Neuronal stem cell (in vitro differentiated cells): ENCODE data around the gene LAMTOR3.

Source experiments
- DNase-seq: peaks from one replicate; pipeline ENCODE4 v3.0.0-alpha.2; 2013; ENCODE audit warnings: low spot score
- H2AFZ ChIP-seq: one replicate; pipeline ENCODE4 v1.6.1; 2013; ENCODE audit warnings: mild to moderate bottlenecking, low read length, inconsistent platforms
- H2AK5ac ChIP-seq: 2 replicates; pipeline ENCODE4 v1.6.1; 2013; ENCODE audit warnings: low read depth, mild to moderate bottlenecking, inconsistent platforms, low read length, moderate library complexity, mixed read lengths
- H2BK120ac ChIP-seq: 2 replicates; pipeline ENCODE4 v1.6.1; 2013; ENCODE audit warnings: low read depth, mild to moderate bottlenecking, inconsistent platforms, low read length, moderate library complexity, mixed read lengths
- H2BK12ac ChIP-seq: one replicate; pipeline ENCODE4 v1.6.1; 2013; ENCODE audit warnings: low read length, inconsistent platforms
- H2BK15ac ChIP-seq: 2 replicates; pipeline ENCODE4 v1.6.1; 2013; ENCODE audit warnings: mild to moderate bottlenecking, low read length, inconsistent platforms, mixed read lengths
- H2BK5ac ChIP-seq: one replicate; pipeline ENCODE4 v1.6.1; 2013; ENCODE audit warnings: inconsistent platforms, mild to moderate bottlenecking, low read length, moderate library complexity
- H3K14ac ChIP-seq: one replicate; pipeline ENCODE4 v1.6.1; 2013; ENCODE audit warnings: low read length, inconsistent platforms
- H3K18ac ChIP-seq: 2 replicates; pipeline ENCODE4 v1.6.1; 2013; ENCODE audit warnings: low read length, inconsistent platforms
- H3K23ac ChIP-seq: 2 replicates; pipeline ENCODE4 v1.6.1; 2013; ENCODE audit warnings: low read depth, mild to moderate bottlenecking, mixed read lengths, low read length, inconsistent platforms; ENCODE audit not compliant: poor library complexity
- H3K27ac ChIP-seq: replicated peaks from 3 replicates; pipeline ENCODE4 v1.5.1; 2013; ENCODE audit warnings: low read length, inconsistent platforms
- H3K27me3 ChIP-seq, 3 experiments: 2 replicates each; pipeline ENCODE4 v1.6.1; 2013; ENCODE audit warnings: low read length in 3 of 3, mild to moderate bottlenecking in 2 of 3, inconsistent platforms in 1 of 3, low read depth in 1 of 3, mixed read lengths in 1 of 3, moderate library complexity in 1 of 3; ENCODE audit not compliant: control insufficient read depth in 3 of 3, insufficient read depth in 3 of 3
- H3K36me3 ChIP-seq, 2 donors: replicated peaks in 1 of 2; 2 replicates each; pipeline ENCODE4 v1.6.1; 2013; ENCODE audit warnings: low read length in 2 of 2; ENCODE audit not compliant: control insufficient read depth in 2 of 2, insufficient read depth in 2 of 2
- H3K4ac ChIP-seq: 2 replicates; pipeline ENCODE4 v1.6.1; 2013; ENCODE audit warnings: inconsistent platforms, mild to moderate bottlenecking, low read length, moderate library complexity
- H3K4me1 ChIP-seq, 2 donors: 1 replicate in 1 of 2; 2 replicates in 1 of 2; pipeline ENCODE4 v1.6.1; 2013; ENCODE audit warnings: low read length in 2 of 2, low read depth in 1 of 2; ENCODE audit not compliant: control insufficient read depth in 2 of 2, insufficient read depth in 1 of 2
- H3K4me2 ChIP-seq: one replicate; pipeline ENCODE4 v1.6.1; 2013; ENCODE audit warnings: mild to moderate bottlenecking, low read length, inconsistent platforms; ENCODE audit not compliant: insufficient read depth, poor library complexity, severe bottlenecking
- H3K4me3 ChIP-seq, 2 donors: 2 replicates each; pipeline ENCODE4 v1.5.1; 2013; ENCODE audit warnings: low read length in 2 of 2, mild to moderate bottlenecking in 2 of 2, inconsistent platforms in 1 of 2, moderate library complexity in 1 of 2
- H3K79me1 ChIP-seq: one replicate; pipeline ENCODE4 v1.6.1; 2013; ENCODE audit warnings: low read depth, mild to moderate bottlenecking, inconsistent platforms, low read length, moderate library complexity
- H3K9ac ChIP-seq: one replicate; pipeline ENCODE4 v1.6.1; 2013; ENCODE audit warnings: mild to moderate bottlenecking, low read depth, low read length, inconsistent platforms; ENCODE audit not compliant: poor library complexity
- H3K9me3 ChIP-seq, 2 donors: replicated peaks in 1 of 2; 2 replicates each; pipeline versions ENCODE3 to v1.6.1; 2013; ENCODE audit warnings: low read length in 2 of 2, mild to moderate bottlenecking in 2 of 2, inconsistent platforms in 1 of 2, low read depth in 1 of 2, mixed read lengths in 1 of 2, moderate library complexity in 1 of 2; ENCODE audit not compliant: control insufficient read depth in 2 of 2, insufficient read depth in 1 of 2
- H4K8ac ChIP-seq: one replicate; pipeline ENCODE4 v1.6.1; 2013; ENCODE audit warnings: low read depth, mild to moderate bottlenecking, inconsistent platforms, low read length, moderate library complexity
- H4K91ac ChIP-seq: one replicate; pipeline ENCODE4 v1.6.1; 2013; ENCODE audit warnings: low read length, low read depth, mild to moderate bottlenecking, inconsistent platforms; ENCODE audit not compliant: poor library complexity
- WGBS, 2 donors: extraction: QIAGEN DNeasy Blood & Tissue Kit; methylation state at CpG; one replicate each; pipeline ENCODE4 v1.1.7; 2013; ENCODE audit warnings: missing lambda C conversion rate in 2 of 2, mixed read lengths in 1 of 2; ENCODE audit not compliant: insufficient read length in 2 of 2, insufficient replicate concordance in 1 of 2; ENCODE audit errors: extremely low coverage in 2 of 2; 5-methylcytosine and 5-hydroxymethylcytosine counted together

Gene LAMTOR3

DNA sequence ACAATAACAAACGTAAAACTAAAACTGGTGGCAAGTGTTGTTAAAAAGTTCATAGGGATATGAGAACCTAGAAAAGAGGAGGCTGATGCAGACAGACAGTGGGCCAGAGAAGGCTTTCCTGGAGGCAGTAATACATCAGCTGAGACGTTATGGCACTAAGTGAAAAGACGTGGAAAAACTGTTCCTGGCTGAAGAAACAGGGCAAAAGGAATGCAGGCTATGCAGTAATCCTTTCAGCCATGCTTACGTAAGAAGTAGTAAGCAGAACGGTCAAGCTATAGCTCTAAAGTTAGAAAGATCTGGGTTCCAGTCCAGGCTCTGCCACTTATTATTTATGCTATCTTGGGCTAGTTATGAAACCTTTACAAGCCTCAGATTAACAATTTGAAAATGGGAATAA is 6.4 kb downstream of the LAMTOR3 start:
- H2BK120ac ChIP-seq: no peak overlapping the region
- H2AK5ac ChIP-seq: no peak overlapping the region
- H3K27ac ChIP-seq: no peak overlapping the region
- H3K4ac ChIP-seq: no peak overlapping the region
- no CpG with 5 or more reads among the region's 5 CpGs for WGBS, 2 donors
- no peaks in the 10 kb centered on the region for H3K27me3 ChIP-seq
- no peak for DNase-seq
- no peak overlapping the region for H2BK12ac ChIP-seq
- H3K23ac ChIP-seq: no peak overlapping the region
- no peaks in the 10 kb centered on the region for H3K4me1 ChIP-seq
- H2AFZ ChIP-seq: no peak overlapping the region
- no peak overlapping the region for H3K14ac ChIP-seq
- H4K8ac ChIP-seq: no peak overlapping the region
- no peak overlapping the region for H4K91ac ChIP-seq
- H2BK15ac ChIP-seq: no peak overlapping the region
- no peak overlapping the region for H3K9ac ChIP-seq
- H3K4me3 ChIP-seq: no peak overlapping the region
- no peaks in the 10 kb centered on the region for H3K79me1 ChIP-seq
- no peaks in the 10 kb centered on the region for H3K9me3 ChIP-seq
- no peak overlapping the region for H3K4me2 ChIP-seq
- H3K18ac ChIP-seq: no peak overlapping the region
- peaks cover 0 to 54% of the 10 kb centered on the region in 2 donors for H3K36me3 ChIP-seq
- no peak overlapping the region for H2BK5ac ChIP-seq

DNA sequence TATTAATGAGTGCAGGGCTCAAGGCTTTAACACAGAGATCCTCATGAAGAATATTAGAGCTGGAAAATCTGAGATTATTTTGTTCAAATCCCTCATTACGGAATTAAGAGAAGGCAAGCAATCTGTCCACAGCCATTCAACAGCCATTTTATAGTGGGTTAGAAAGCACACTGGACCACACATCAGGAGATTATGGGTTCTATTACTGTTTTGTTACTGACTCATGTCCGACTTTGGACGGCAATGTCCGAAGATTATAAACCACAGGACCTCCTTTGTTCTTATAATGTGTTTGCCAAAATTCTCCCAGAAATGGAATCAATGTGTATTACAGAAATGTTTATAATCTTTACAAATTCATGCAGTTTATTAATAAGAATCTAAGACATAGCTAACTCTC is 8.1 kb downstream of the LAMTOR3 start:
- H2BK5ac ChIP-seq: no peak overlapping the region
- H3K9me3 ChIP-seq: no peaks in the 10 kb centered on the region
- no CpG with 5 or more reads among the region's 4 CpGs for WGBS, 2 donors
- no peak overlapping the region for H3K14ac ChIP-seq
- no peak for DNase-seq
- no peak overlapping the region for H3K4me2 ChIP-seq
- H3K79me1 ChIP-seq: no peaks in the 10 kb centered on the region
- no peak overlapping the region for H2BK15ac ChIP-seq
- H3K18ac ChIP-seq: no peak overlapping the region
- H3K4ac ChIP-seq: no peak overlapping the region
- no peak overlapping the region for H3K27ac ChIP-seq
- no peak overlapping the region for H2BK120ac ChIP-seq
- no peaks in the 10 kb centered on the region for H3K4me1 ChIP-seq
- no peak overlapping the region for H2BK12ac ChIP-seq
- H4K91ac ChIP-seq: no peak overlapping the region
- H4K8ac ChIP-seq: no peak overlapping the region
- H3K27me3 ChIP-seq: no peaks in the 10 kb centered on the region
- H2AK5ac ChIP-seq: no peak overlapping the region
- H3K4me3 ChIP-seq: no peak overlapping the region
- no peak overlapping the region for H3K9ac ChIP-seq
- no peak overlapping the region for H3K23ac ChIP-seq
- H2AFZ ChIP-seq: no peak overlapping the region
- peaks cover 0 to 66% of the 10 kb centered on the region in 2 donors for H3K36me3 ChIP-seq

DNA sequence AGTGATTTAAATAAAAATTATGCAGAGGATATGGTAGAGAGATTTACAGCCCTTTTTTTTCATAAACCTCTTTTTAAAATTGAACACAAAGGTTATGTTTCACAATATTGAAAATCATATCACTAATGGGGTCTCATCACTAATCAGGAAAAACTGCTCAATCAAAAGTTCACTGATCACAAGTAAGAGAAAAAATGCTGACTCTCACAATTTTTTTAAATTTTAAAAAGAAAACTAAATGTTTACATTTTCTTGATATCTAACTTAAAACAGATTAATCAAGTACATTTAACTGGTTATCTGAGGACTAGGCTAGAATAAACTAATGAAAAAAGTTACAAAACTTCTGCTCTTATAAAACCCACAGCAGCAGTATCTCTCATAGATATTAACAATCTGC is 8.5 kb downstream of the LAMTOR3 start:
- DNase-seq: no peak
- Histone ChIP-seq H2BK5ac (no peak overlapping the region), H3K18ac (no peak overlapping the region), H2BK120ac (no peak overlapping the region), H3K79me1 (no peaks in the 10 kb centered on the region), H3K27ac (no peak overlapping the region), H3K27me3 (no peaks in the 10 kb centered on the region), H4K8ac (no peak overlapping the region), H3K4ac (no peak overlapping the region), H4K91ac (no peak overlapping the region), H3K4me2 (no peak overlapping the region), H2AFZ (no peak overlapping the region), H3K23ac (no peak overlapping the region), H3K36me3 (peaks cover 0 to 68% of the 10 kb centered on the region in 2 donors), H3K9me3 (no peaks in the 10 kb centered on the region), H3K14ac (no peak overlapping the region), H3K9ac (no peak overlapping the region), H2BK15ac (no peak overlapping the region), H3K4me3 (no peak overlapping the region), H3K4me1 (no peaks in the 10 kb centered on the region), H2AK5ac (no peak overlapping the region), H2BK12ac (no peak overlapping the region)

DNA sequence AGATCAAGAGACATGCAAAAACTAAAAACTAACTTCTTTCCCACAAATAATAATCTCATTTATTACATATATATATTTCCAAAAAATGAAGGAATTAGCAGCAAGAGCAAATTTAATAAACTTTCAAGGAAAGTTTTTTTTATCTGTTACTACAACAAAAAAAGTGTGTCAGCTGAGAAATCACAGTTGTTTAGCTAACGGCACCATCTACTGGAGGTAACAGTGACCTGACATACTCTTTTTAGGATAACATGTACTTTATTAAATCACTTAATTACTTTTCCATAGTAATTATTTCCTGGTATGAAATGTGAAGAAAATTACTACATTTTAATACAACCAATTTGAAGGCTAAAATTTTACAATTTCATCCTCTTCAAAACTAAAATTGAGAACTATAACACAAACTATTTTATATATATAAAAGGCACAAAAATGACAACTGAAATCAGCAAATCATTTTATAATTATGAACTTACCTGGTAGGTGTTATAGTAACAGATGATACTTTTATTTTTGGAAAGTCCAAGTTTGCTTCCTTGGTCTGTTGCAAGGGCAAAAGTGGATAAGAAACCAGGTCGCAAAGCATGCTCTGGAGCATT is 9.1 kb downstream of the LAMTOR3 start:
- Histone ChIP-seq H3K4me2 (no peak overlapping the region), H3K23ac (no peak overlapping the region), H3K4ac (no peak overlapping the region), H3K4me3 (no peak overlapping the region), H3K9me3 (no peaks in the 10 kb centered on the region), H4K8ac (no peak overlapping the region), H2AK5ac (no peak overlapping the region), H4K91ac (no peak overlapping the region), H3K36me3 (peaks cover 4 to 74% of the 10 kb centered on the region in 2 donors), H3K14ac (no peak overlapping the region), H3K4me1 (no peaks in the 10 kb centered on the region), H2AFZ (no peak overlapping the region), H2BK120ac (no peak overlapping the region), H2BK12ac (no peak overlapping the region), H3K9ac (no peak overlapping the region), H3K18ac (no peak overlapping the region), H3K79me1 (no peaks in the 10 kb centered on the region), H3K27me3 (no peaks in the 10 kb centered on the region), H2BK5ac (no peak overlapping the region), H3K27ac (no peak overlapping the region), H2BK15ac (no peak overlapping the region)
- no peak for DNase-seq
- no CpG with 5 or more reads among the region's 2 CpGs for WGBS, 2 donors
